Measurements from ENCODE around the gene CISD1.

DNA sequence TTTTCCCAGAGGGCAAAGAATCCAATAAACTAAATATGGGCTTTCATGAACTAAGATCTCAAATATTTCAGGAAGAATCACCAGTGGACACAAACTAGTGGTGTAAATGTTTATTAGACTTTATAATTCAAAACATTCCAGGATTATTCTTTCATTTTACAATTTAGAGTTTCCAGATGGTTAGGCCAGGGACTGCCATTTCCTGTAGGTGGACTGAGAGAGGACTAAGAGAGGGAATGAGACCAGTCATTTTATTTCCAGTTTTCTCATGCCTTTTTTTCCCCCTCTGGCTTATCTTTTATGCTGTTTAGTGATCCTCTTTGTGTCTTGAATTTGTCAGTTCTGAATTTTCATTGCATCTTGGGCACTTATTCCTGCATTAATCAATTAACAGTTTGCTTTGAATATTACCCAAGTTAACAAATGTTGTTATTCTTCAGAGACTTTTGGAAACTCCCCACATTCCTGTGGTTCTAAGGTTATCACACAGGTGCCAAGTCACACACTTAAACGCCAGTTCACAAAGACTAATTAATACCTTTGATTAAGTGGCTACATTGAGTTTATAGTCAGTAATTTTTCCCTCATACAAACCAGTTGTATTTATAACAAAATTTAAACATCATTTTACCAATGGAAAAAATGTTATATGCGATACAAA lies 12.3 kb downstream of the CISD1 start:
- TF ChIP-seq EZH2 (IDR thresholded peaks at IDR 0.05; ENCODE audit: borderline replicate concordance, low read depth, low read length) (no peak), POLR2A (conservative IDR thresholded peaks at IDR 0.05) (no peak), ZFP36 (IDR thresholded peaks at IDR 0.05; ENCODE audit: low read depth, low read length, partially characterized antibody) (no peak), KLF1 (tag; IDR thresholded peaks at IDR 0.05) (no peak), DDX20 (tag; IDR thresholded peaks at IDR 0.05; ENCODE audit: low read depth) (no peak), POLR2G (IDR thresholded peaks at IDR 0.05; ENCODE audit: low read depth, low read length) (no peak), IRF1 (CRISPR knock-in tag; IDR thresholded peaks at IDR 0.05; ENCODE audit: borderline replicate concordance) (no peak), NFIC (IDR thresholded peaks at IDR 0.05) (no peak), ETV6 (IDR thresholded peaks at IDR 0.05; ENCODE audit: borderline replicate concordance in 1 of 2, low read depth in 2 of 2, low read length in 1 of 2) (no peak), ETV6 (CRISPR knock-in tag; IDR thresholded peaks at IDR 0.05; ENCODE audit: borderline replicate concordance) (no peak), THAP7 (CRISPR knock-in tag; IDR thresholded peaks at IDR 0.05) (no peak), ATF1 (CRISPR knock-in tag; IDR thresholded peaks at IDR 0.05) (no peak), ATF1 (tag; IDR thresholded peaks at IDR 0.05) (no peak), NFYB (IDR thresholded peaks at IDR 0.05; ENCODE audit: extremely low read depth, insufficient read length) (no peak)
